ENCODE results near the gene CORIN. TPM values are rescaled to one million over a fixed set of nuclear protein-coding genes. Genes with fewer than 3 reads are reported as not detected.
"Not testable (repeated sequence)": the region's sequence is repeated elsewhere in the genome, so short reads cannot be mapped to it uniquely, and the experiment has no call there.

CORIN gene
- total RNA-seq, 1 donor from 2014 or later = 0.51 TPM

GRCh38 chr4:47711183-47711582 is 126.7 kb downstream of the CORIN start:
- Mint-ChIP-seq H3K9me3 (ENCODE audit: unreplicated experiment) (no peaks in the 10 kb centered on the region), H3K27ac (ENCODE audit: unreplicated experiment) (no peak overlapping the region), H3K27me3 (ENCODE audit: unreplicated experiment) (no peaks in the 10 kb centered on the region), H3K36me3 (ENCODE audit: low read depth, unreplicated experiment) (no peaks in the 10 kb centered on the region), H3K4me3 (ENCODE audit: unreplicated experiment) (no peak overlapping the region), H3K4me1 (ENCODE audit: unreplicated experiment) (no peaks in the 10 kb centered on the region)
- no peak for TF ChIP-seq CTCF (IDR thresholded peaks at IDR 0.05; ENCODE audit: unreplicated experiment)
- DNase-seq (ENCODE audit: low spot score) = no peak

DNA sequence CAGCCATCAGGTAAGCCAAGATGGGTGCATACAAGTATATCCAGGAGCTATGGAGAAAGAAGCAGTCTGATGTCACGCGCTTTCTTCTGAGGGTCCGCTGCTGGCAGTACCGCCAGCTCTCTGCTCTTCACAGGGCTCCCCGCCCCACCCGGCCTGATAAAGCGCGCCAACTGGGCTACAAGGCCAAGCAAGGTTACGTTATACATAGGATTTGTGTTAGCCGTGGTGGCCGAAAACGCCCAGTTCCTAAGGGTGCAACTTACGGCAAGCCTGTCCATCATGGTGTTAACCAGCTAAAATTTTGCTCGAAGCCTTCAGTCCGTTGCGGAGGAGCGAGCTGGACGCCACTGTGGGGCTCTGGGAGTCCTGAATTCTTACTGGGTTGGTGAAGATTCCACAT is 131.5 kb downstream of the CORIN start:
- DNase-seq (ENCODE audit: low spot score); H3K27me3 Mint-ChIP-seq (ENCODE audit: unreplicated experiment); H3K4me3 Mint-ChIP-seq (ENCODE audit: unreplicated experiment); H3K36me3 Mint-ChIP-seq (ENCODE audit: low read depth, unreplicated experiment); H3K9me3 Mint-ChIP-seq (ENCODE audit: unreplicated experiment); H3K27ac Mint-ChIP-seq (ENCODE audit: unreplicated experiment); H3K4me1 Mint-ChIP-seq (ENCODE audit: unreplicated experiment): not testable (repeated sequence)

GRCh38 chr4:47705326-47705981 is 132.4 kb downstream of the CORIN start:
- peak; percentile 70 for TF ChIP-seq CTCF (IDR thresholded peaks at IDR 0.05; ENCODE audit: unreplicated experiment)
- no peaks in the 10 kb centered on the region for H3K36me3 Mint-ChIP-seq (ENCODE audit: low read depth, unreplicated experiment)
- no peak overlapping the region for H3K4me3 Mint-ChIP-seq (ENCODE audit: unreplicated experiment)
- no peak overlapping the region for H3K27ac Mint-ChIP-seq (ENCODE audit: unreplicated experiment)
- no peaks in the 10 kb centered on the region for H3K9me3 Mint-ChIP-seq (ENCODE audit: unreplicated experiment)
- no peak for DNase-seq (ENCODE audit: low spot score)
- peaks cover 2% of the 10 kb centered on the region for H3K4me1 Mint-ChIP-seq (ENCODE audit: unreplicated experiment)
- no peaks in the 10 kb centered on the region for H3K27me3 Mint-ChIP-seq (ENCODE audit: unreplicated experiment)

- Mint-ChIP-seq H3K27me3 (ENCODE audit: unreplicated experiment) (no peaks in the 10 kb centered on the region), H3K4me1 (ENCODE audit: unreplicated experiment) (peaks cover 2% of the 10 kb centered on the region), H3K4me3 (ENCODE audit: unreplicated experiment) (no peak overlapping the region), H3K36me3 (ENCODE audit: low read depth, unreplicated experiment) (no peaks in the 10 kb centered on the region), H3K9me3 (ENCODE audit: unreplicated experiment) (no peaks in the 10 kb centered on the region), H3K27ac (ENCODE audit: unreplicated experiment) (no peak overlapping the region)
- peak; percentile 54 for DNase-seq (ENCODE audit: low spot score)
- no peak for TF ChIP-seq CTCF (IDR thresholded peaks at IDR 0.05; ENCODE audit: unreplicated experiment)
These were observed 133.1 kb downstream of the CORIN start for GRCh38 chr4:47704693-47705325.

- no peak for TF ChIP-seq CTCF (IDR thresholded peaks at IDR 0.05; ENCODE audit: unreplicated experiment)
- no peaks in the 10 kb centered on the region for H3K27me3 Mint-ChIP-seq (ENCODE audit: unreplicated experiment)
- no peaks in the 10 kb centered on the region for H3K36me3 Mint-ChIP-seq (ENCODE audit: low read depth, unreplicated experiment)
- H3K9me3 Mint-ChIP-seq (ENCODE audit: unreplicated experiment) = no peaks in the 10 kb centered on the region
- H3K4me1 Mint-ChIP-seq (ENCODE audit: unreplicated experiment) = peaks cover 2% of the 10 kb centered on the region
- DNase-seq (ENCODE audit: low spot score) = no peak
- H3K4me3 Mint-ChIP-seq (ENCODE audit: unreplicated experiment) = no peak overlapping the region
- H3K27ac Mint-ChIP-seq (ENCODE audit: unreplicated experiment) = no peak overlapping the region
These were observed 133.9 kb downstream of the CORIN start for GRCh38 chr4:47703956-47704355.

Measured in endothelial cell (in vitro differentiated cells).